DMS 273 (cell line): ENCODE results near the gene ANKK1.

Source experiments
- DNase-seq: peaks from one replicate; lab custom pipeline; 2025; ENCODE audit not compliant: unreplicated experiment; lab: John Stamatoyannopoulos, UW

Gene ANKK1

DNA sequence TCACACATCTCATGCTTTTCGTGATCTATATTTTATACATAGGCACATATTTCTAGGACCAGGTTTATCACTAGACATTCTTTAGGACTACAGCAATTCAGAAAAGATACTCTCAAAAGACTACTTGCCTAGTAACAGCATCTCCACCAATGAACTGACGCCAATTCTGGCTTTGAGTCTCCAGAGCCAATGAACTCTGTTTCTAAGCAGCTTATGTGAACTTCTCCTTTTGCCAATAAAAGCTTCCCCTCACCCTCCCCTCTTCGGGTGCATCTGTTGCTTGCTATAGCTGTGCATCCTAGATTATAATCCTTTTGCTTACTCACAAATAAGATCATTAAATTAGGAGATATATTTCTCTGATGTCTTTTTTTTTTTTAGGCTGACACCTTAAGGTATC is 11.4 kb upstream of the ANKK1 start:
- peak; percentile 90 for DNase-seq

GRCh38 chr11:113377681-113378412 is 9.7 kb upstream of the ANKK1 start:
- DNase-seq: peak; percentile 57

GRCh38 chr11:113378692-113379091 is 8.9 kb upstream of the ANKK1 start:
- no peak for DNase-seq

GRCh38 chr11:113382121-113382520 is 5.5 kb upstream of the ANKK1 start:
- DNase-seq: no peak

GRCh38 chr11:113384551-113384950 is 3.0 kb upstream of the ANKK1 start:
- peak; percentile 94 for DNase-seq

- no peak for DNase-seq
Observed at GRCh38 chr11:113385749-113386148, 1.8 kb upstream of the ANKK1 start.

- no peak for DNase-seq
Observed at GRCh38 chr11:113386866-113387265, 713 bp upstream of the ANKK1 start.

- peak; percentile 74 for DNase-seq
Observed at GRCh38 chr11:113389272-113389671, 1.7 kb downstream of the ANKK1 start.

DNA sequence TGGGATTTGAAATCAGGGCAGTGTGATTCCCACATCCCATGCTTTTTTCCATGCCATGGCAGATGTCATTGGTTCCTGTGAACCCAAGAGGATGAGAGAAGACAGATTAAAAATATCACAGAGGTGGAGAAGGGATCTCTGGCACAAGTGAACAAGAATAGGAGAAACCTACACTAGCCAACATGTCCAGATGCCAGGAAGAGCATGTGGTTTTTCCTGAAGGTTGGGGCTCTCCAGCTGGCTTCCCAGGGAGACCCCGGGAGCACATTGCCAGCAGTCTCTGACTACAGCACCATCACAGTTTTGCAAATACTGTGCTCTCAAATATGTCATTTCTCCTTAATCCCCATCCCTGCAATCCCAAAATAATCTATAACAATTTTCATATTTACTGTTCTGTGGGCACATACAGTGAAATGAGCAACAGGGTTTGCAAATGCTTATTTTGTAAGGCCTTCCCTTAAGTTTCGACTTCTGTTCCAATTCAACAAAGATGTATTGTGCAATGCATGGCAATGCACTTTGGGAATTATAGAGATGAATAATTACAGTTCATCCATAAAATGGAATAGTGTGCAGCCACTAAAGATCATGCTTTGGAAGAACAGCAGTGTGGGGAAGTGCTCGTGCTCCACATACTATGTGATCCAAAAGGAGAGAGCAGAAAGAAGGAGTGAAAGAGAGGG is 4.8 kb downstream of the ANKK1 start:
- DNase-seq: peak; percentile 48

DNA sequence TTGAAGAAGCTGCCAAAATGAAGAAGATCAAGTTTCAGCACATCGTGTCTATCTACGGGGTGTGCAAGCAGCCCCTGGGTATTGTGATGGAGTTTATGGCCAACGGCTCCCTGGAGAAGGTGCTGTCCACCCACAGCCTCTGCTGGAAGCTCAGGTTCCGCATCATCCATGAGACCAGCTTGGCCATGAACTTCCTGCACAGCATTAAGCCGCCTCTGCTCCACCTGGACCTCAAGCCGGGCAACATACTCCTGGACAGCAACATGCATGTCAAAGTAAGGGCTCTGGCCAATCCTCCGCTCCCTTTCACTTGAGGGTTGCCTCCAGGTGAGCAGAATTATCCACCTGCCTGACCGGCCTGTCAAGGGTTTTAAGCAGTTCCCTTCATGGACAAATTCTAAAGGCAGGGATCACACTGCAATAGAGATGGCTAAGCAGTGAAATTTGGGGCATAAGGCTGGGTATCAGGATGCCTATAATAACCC is 6.0 kb downstream of the ANKK1 start:
- DNase-seq: no peak

GRCh38 chr11:113394919-113395318 is 7.3 kb downstream of the ANKK1 start:
- no peak for DNase-seq

DNA sequence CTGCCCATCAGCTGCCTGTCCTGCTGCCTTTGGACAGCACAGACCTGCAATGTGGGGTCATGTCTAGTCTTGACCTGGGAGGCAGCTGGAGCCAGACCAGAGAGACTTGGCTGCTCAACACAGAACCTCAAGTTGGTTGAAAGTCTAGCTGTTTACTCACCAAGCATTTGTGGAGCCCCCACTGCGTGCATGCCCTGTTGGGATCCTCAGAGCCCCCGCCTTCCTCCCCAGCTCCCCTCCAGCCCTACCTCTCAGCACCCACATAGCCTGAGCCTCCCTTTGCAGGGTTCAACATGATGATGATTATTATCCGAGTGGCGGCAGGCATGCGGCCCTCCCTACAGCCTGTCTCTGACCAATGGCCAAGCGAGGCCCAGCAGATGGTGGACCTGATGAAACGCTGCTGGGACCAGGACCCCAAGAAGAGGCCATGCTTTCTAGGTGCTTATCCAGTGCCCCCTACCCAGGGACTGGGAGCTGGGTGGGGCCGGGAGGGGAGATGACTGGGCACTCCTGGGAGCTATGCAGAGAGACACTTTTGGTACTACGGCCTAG is 8.3 kb downstream of the ANKK1 start:
- DNase-seq: no peak

DNA sequence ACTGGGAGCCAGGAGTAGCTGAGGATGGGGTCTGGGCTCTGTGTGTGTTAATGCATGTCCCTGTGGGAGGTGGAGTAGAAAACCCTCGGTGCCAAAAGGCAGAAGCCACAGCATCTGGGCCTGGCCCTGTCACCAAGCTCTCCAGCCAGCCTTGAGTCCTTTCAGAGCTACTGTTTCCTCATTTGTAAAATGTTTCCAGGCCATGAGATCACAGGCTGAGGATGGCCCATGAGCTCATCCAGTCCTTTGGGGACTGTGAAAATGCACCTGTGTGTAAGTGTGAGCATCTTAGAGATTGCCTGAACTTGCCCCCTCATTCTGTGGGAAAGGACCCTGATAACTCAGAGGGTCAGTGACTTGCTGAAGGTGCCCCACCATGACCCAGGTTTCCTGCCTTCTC is 9.1 kb downstream of the ANKK1 start:
- DNase-seq: no peak

DNA sequence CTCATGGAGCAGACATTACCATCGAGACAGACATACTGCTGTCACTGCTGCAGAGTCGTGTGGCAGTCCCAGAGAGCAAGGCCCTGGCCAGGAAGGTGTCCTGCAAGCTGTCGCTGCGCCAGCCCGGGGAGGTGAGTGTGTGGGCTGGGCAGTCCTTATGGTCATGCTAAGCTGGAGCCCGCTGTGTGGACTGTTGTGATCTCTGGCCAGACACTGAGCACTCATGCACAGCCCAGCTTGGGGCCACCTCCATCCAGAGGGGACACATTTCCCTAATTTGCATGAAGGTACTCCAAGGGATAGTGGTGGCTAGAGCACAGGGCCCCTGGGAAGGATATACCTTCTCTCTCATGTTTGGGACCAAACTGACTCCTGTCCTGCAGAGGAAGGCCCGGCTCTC is 9.6 kb downstream of the ANKK1 start:
- no peak for DNase-seq

DNA sequence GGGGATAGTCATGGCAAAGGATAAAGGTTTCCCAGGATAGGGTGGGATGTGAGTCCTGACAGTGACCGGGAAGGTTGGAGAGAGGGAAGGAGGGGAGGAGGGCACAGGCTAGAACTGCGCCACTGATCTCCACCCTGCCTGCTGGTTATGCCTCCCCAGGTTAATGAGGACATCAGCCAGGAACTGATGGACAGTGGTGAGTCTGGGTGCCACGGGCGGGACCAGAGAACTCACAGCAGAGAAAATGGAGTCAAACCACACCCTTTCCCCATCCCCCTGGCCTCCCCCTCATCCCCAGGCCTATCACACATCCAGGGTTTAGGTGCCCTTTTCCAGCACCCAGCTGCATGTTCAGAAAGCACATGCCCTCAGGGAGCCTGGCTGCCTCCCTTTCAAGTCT is 10.2 kb downstream of the ANKK1 start:
- no peak for DNase-seq

DNA sequence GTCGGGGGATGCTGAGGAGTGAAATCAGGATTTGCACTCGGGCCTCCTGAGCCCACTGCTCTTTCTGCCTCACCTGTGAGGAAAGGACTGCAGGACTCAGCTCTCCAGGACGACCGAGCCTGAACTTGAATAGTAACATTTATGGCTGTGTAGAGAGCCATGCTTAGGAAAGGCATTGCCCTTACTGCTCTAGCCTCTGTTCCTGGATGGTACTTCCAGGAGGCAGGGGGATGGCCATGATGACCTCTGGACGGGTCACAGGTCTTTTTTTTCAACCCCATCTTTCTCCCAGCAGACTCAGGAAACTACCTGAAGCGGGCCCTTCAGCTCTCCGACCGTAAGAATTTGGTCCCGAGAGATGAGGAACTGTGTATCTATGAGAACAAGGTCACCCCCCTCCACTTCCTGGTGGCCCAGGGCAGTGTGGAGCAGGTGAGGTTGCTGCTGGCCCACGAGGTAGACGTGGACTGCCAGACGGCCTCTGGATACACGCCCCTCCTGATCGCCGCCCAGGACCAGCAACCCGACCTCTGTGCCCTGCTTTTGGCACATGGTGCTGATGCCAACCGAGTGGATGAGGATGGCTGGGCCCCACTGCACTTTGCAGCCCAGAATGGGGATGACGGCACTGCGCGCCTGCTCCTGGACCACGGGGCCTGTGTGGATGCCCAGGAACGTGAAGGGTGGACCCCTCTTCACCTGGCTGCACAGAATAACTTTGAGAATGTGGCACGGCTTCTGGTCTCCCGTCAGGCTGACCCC is 11.3 kb downstream of the ANKK1 start:
- no peak for DNase-seq

- no peak for DNase-seq
Observed at GRCh38 chr11:113400631-113401230, 13.2 kb downstream of the ANKK1 start.

- peak; percentile 95 for DNase-seq
Observed at GRCh38 chr11:113401718-113402117, 14.1 kb downstream of the ANKK1 start.

- no peak for DNase-seq
Observed at GRCh38 chr11:113404859-113405430, 17.4 kb downstream of the ANKK1 start.

- DNase-seq: no peak
Observed at GRCh38 chr11:113405724-113406478, 18.3 kb downstream of the ANKK1 start.
